Activated naive CD4-positive, alpha-beta T cell treated with Interleukin-2 at 50 U/mL for 16 hours (primary cell): ENCODE measurements around the gene MESD.
A peak's percentile ranks its signal among the peaks of the same experiment; 100 is the strongest.

Source experiments
- DNase-seq: peaks from one replicate; pipeline ENCODE4 v3.0.0-alpha.2; 2020

The MESD gene

DNA sequence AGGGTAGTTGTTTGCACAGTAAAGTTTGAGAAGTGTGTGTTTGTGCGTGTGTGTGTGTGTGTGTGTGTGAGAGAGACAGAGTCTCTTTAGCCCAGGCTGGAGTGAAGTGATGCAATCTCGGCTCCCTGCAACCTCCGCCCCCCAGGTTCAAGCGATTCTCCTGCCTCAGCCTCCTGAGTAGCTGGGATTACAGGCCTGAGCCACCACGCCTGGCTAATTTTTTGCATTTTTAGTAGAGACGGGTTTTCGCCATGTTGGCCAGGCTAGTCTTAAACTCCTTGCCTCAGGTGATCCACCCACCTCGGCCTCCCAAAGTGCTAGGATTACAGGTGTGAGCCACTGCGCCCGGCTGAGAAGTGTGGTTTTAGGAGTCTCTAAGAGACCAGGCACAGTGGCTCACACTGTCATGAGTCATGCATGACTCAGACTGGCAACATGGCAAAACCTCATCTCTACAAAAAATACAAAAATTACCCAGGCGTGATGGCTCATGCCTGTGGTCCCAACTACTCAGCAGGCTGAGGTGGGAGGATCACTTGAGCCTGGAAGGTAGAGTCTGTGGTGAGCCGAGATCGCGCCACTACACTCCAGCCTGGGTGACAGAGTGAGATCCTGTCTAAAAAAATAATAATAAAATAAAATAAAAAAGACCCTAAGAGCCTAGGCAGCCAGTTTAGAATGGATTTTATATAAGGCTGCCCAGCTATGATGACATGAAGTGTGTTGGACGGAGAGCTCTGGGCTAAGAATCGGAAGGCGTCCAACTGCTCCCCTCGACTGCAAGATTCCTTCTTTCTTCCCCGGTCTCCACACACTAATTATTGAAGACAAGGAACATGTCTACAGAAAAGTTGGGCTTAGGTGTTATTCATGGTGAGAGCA lies 33.8 kb downstream of the MESD start:
- DNase-seq = peak; percentile 61

DNA sequence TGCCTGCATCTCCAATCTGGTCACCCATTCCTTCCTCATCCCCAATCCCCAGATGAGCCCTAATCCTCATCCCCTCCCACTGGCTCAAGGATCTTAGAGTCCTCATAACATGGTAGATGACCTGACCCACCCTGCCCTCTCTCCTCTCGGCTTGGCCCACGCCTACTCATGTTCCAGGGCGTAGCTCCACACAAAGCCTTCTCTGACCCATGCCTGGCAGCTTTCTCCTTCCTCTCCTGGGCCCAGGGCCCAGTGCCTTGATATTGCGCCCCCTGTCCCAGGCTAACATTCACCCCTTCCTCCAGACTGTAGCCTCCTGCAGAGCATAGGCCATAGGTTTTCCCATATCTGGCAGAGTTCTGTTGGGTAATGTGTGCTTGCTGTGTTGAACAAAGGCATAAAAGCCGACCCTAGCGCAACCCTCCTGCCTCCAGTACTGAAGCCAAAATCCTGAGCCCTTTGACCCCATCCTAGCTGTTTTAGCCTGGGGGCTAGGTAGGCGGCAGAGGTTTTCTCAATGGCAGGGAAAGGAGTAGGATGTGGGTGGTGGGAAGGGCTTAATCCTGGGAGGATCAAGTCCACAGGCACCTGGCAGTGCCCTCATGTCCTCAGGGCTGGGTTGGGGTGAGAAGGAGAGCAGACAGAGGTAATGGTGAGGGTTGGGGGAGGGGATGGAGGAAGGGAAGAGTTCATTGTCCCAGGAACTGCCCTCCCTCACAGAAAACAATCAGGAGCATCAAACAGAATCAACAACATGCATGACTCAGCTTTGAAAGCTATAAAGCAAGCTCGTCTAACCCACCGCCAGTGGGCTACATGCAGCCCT lies 35.5 kb downstream of the MESD start:
- DNase-seq = no peak

DNA sequence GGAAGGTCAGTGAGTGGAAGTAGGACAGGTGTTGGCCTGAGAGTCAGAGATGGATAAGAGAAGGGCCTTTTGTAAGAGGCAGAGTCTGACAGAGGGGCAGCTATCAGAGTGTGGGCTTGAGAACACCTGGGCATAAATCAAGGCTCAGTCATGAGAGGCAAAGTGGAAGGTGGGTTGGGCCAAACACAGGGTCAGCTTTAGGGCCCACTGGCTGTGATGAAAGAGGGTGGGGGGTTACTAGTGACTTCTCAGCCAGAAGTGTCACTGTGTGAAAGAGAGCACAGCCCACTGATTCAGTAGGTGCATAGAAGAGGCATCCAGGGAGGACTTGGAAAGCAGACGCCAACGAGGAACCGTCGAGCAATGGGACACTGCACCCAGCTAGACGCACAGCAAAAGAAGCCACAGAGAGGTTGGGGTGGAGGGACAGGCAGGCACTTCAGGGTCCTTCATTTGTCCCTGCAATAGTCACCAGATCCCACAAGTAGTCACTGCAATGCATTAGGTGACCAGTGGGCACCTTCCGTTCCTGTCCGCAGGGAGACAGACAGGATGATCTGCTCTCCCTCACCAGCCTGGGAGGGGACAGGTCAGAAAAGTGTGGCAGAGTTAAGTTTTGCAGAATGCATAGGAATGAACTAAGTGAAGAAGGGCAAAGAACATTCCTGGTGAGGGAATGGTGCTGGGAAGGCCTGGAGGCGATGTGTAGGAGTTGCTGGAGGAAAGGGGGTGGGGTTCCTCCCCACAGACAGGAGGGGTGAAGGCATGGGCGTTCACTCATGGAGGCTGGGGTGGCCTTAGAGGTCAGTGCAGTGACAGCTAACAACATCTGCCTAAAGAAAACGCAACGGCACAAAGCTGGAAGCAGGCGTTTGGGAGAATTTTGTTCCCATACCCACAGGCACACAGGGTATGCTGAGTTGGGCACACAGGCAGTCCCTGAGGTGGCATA lies 36.3 kb downstream of the MESD start:
- no peak for DNase-seq

DNA sequence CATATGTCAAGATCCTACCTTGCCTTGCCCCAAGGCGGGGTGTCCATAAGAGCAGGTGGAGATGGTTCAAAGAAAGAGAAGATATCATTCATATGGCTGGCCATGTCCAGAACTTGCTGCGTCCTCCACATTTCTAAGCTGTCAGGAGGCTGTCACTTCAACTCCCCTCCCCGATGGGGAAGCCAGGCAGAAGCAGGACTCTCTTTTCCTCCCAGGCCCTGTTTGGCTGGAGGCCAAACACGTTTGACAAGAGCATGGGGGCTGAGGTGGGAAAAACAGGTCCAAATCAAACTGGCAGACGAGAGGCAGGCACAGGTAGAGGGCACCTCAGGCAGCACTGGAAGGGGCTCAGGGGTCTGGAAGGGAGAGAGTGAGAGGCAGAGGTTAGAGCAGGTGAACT lies 37.7 kb downstream of the MESD start:
- no peak for DNase-seq

DNA sequence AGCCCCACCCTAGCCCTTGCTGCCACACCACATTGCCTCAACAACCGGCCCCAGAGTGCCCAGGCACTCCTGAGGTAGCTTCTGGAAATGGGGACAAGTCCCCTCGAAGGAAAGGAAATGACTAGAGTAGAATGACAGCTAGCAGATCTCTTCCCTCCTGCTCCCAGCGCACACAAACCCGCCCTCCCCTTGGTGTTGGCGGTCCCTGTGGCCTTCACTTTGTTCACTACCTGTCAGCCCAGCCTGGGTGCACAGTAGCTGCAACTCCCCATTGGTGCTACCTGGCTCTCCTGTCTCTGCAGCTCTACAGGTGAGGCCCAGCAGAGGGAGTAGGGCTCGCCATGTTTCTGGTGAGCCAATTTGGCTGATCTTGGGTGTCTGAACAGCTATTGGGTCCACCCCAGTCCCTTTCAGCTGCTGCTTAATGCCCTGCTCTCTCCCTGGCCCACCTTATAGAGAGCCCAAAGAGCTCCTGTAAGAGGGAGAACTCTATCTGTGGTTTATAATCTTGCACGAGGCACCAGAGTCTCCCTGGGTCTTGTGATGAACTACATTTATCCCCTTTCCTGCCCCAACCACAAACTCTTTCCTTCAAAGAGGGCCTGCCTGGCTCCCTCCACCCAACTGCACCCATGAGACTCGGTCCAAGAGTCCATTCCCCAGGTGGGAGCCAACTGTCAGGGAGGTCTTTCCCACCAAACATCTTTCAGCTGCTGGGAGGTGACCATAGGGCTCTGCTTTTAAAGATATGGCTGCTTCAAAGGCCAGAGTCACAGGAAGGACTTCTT lies 39.1 kb downstream of the MESD start:
- DNase-seq = no peak

DNA sequence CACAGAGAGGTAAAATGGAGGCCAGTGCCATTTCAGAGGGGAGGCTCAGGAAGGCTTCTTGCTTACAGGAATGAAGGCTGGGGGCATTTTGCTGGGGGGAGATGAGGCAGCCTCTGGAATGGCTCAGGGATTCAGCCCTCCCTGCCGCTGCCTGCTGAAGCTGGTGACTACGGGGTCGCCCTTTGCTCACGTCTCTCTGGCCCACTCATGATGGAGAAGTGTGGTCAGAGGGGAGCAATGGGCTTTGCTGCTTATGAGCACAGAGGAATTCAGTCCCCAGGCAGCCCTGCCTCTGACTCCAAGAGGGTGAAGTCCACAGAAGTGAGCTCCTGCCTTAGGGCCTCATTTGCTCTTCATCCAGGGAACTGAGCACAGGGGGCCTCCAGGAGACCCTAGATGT lies 39.9 kb downstream of the MESD start:
- DNase-seq = no peak

DNA sequence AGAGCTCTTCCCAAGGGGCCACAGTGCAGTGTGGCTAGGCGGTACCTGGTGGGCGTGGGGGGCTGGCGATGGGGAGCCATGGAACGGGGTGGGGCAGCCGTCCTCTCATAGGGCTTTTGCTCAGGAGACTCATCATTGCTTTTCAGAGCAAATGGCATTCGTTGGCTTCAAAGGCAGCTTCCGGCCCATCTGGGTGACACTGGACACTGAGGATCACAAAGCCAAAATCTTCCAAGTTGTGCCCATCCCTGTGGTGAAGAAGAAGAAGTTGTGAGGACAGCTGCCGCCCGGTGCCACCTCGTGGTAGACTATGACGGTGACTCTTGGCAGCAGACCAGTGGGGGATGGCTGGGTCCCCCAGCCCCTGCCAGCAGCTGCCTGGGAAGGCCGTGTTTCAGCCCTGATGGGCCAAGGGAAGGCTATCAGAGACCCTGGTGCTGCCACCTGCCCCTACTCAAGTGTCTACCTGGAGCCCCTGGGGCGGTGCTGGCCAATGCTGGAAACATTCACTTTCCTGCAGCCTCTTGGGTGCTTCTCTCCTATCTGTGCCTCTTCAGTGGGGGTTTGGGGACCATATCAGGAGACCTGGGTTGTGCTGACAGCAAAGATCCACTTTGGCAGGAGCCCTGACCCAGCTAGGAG lies 40.8 kb downstream of the MESD start:
- DNase-seq = no peak

DNA sequence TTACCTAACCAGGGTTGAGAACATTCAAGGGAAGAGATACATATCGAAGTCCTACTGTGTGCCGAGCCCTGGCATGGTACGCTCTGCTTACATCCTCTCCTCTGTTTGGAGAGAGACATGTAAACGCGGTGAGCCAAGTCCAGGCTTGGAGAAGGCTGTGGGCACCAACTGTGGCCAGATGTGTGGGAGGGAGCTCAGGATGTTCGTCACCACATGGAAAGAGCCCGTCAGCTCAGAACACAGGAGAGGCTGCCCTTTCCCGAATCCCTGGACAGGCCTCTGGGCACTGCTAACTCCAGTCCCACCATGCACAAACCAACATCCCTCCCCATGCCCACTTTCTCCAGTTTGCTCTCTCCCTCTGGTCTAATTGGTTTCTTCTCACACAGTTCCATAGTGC lies 43.0 kb downstream of the MESD start:
- no peak for DNase-seq

DNA sequence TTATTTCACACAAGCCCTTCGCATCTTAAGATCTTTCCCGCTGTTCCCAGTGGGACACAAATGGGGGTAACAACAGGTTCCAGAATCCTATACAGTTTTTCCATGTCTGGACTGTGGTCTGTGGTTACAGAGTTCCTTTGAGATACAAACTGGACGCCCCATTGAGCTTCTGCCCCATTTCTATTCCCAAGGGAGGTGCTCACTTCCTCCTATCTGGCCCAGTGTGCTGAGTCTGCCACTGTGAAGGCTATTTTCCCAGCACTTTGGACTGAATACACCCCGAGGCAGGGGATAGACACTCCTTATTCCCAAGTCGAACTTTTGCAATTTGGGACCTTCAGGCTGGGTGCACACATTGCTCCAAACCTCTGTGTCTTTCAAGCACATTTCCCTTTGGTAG lies 44.0 kb downstream of the MESD start:
- DNase-seq = no peak

DNA sequence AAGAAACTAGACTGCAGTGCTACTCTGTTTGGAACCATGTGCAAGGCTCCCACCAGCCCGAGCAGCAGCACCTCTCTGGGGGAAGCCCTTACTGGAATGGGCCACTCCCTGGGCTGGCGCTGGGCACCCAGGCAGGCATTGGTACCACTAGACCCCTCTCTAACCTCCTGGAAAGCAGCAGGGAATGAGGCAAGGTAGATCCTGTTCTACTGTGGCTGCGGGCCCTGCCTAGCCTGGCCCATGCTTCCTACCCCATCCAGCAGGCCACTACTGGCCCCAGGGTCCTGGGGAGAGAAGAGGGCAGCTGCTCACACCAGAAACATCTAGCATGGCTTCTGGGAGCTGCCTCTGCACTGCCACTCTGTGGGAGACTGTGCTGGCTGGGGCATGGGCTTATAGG lies 44.8 kb downstream of the MESD start:
- DNase-seq = no peak

DNA sequence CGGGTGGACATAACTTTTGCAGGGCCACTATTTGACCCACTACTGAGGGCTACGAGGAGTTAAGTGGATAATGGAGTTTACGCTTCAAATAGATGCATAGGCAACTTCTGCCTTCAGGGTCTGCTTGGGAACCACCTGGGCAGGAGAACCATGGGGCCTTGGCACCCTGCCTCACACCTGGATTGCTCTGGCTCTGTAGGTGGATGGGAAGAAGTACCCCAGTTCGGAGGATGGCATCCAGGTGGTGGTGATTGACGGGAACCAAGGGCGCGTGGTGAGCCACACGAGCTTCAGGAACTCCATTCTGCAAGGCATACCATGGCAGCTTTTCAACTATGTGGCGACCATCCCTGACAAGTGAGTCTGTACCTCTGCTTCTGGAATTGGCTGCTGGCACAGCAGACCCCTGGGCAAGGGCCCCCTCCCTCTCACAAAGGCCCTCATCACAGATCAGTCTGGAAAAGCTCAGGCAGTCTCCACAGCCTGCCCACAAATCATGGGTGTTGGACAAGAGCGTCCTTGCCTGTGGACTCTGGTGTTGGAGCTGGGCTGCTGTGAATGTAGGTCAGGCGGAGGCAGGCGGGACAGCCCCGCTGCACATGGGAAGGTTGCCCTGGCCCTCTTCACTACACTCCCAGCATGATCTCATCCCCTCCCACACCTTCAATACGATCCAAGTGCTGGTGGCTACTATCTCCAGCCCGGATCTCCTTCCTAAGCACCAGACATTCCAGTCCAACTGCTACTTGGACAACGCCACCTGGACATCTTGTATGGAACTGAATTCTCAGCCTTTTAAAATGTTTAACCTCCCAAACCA lies 46.7 kb downstream of the MESD start:
- no peak for DNase-seq

DNA sequence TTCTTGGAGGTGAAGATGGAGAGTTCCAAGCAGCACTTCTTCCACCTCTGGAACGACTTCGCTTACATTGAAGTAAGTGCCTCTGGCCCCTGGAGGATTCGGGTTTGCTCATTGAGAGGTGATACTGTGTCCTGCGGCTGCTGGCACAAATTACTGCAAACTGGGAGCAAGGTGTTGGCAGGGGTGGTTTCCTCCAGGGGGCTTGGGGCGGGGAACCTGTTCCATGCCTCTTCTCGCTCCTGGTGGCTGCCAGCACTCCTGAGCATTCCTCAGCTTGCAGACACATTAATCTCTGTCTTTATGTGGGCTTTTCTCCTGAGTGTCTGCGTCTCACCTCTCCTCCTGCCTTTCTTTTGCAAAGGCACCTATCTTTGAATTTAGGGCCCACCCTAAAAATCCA lies 47.4 kb downstream of the MESD start:
- DNase-seq = no peak

DNA sequence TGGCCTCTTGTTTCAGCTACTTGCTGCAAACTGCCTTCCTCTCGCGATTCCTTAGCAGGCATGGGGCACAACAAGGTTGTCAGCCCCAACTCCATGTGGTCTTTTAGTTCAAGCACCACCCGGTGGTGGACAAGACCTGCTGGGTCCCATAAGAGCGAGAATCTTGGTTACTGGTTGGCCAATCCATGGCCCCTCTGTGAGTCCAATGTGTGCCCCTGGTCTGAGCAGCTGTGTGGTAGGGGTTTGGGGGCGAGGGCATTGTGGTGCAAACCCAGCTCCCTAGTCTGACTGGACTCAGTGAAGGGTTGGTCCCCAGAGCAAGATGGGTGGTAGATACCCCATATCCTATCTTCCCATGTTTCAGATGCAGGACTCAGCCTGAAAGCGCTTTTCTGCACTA lies 48.8 kb downstream of the MESD start:
- DNase-seq = no peak

DNA sequence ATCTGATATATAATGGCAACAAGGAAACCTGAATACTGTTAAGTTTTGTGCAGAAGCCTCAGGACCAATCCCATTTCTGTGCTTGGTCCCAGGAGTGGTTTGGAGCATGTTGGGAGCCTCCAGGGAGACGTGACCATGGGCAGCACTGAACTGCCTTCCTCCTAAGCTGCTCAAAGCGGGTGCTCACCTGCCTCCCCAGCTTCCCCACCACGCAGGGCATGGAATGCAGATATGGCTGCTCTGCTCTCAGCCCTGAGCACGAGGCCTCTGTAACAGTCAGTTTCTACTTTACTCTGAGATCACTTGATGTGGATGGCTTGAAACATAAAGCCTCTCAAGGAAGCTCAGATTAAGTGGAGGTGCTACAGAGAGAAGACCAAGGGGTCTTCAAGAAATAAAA lies 49.3 kb downstream of the MESD start:
- DNase-seq = no peak

DNA sequence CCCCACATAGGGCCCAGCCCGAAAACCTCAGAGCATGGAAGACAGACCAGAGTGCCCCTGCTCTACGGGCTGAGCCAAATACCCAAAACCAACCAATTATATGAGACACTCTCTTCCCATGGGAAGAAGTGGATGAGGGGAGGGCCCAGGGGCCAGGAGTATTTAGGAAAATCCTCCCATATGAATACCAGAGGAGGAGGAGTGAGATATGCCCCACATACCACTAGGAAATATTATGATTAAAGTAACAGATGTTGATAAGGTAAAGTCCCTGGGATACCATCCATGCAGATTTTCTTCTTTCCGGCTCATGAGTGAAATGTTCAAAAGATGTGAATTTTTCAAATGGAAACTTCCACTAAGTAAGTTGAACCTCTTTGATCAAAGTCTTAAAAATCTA lies 50.4 kb downstream of the MESD start:
- DNase-seq = no peak

DNA sequence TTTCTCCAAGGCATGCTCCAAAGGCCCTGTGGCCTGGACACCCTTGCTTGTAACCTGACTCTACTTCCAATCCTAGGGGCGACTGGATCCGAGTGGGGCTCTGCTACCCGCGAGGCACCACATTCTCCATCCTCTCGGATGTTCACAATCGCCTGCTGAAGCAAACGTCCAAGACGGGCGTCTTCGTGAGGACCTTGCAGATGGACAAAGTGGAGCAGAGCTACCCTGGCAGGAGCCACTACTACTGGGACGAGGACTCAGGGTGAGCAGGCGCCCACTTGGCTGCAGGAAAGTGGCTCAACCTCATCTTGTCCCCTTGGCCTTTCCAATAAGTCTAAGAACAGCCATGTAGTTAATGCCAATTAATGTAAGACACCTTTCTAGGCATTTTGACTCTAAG lies 51.9 kb downstream of the MESD start:
- DNase-seq = no peak

DNA sequence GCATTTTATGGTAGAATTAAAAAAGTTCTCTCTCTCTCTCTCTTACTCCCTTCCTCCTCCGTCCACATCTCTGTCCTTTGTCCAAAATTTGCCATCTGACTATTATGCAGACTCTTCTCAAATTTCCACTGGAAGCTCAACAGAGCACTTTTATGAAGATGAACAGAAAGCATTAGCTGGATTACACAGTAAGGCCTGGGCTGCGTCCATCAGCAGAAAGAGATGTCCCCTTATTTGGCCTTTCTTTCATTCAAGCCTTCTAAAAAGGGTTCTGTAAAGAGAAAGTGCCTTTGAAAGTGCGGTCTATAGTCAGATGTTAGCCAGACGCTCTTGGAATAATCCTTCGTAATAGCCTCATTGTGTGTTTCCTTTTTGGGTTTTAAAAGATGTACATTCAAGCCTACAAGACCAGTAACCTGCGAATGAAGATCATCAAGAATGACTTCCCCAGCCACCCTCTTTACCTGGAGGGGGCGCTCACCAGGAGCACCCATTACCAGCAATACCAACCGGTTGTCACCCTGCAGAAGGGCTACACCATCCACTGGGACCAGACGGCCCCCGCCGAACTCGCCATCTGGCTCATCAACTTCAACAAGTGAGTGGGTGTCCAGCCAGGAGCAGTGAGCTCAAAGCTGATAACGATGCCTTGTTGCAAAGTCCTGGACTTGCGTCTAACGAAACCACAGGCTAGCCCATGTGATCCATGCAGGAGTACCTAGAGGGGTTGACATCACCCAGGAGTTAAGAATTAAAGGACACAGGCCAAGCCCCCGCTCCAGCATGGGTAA lies 53.1 kb downstream of the MESD start:
- DNase-seq = no peak

DNA sequence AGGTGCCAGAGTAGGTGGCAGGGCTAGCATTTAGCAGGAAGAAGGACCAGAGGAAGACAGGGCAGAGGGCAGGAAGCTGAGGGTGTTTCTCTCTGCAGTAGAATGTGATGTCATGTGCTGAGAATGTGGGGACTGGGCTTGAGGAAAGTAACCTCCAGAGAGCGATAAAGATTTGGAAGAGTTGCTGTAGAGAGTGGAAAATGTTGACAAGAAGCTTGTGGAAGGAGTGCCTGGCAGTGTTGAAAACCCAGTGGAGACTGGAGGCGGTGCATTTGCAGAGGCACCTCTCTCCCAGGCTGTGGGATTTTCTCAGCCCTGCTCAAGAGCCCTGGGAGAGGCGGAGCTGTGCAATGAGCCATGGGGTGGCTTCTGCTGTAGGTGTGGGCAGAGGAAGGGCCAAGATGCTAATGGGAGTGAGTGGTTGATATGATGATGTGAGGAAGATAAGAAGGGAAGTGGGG lies 54.8 kb downstream of the MESD start:
- no peak for DNase-seq

DNA sequence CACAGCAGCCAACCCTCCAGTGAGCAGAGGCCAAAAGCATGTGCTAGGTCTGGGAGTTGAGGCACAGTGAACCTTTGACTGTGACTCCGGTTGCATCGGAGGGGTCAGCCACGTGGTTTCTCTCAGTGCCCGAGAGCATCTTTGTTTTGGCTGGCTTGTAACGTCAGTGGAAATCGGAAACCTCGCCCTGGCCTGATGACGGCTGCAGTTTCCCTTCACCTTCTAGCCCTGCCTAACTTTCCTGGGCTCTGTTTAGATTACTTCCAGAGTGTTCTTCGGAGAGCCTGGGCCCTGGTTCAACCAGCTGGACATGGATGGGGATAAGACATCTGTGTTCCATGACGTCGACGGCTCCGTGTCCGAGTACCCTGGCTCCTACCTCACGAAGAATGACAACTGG lies 56.6 kb downstream of the MESD start:
- no peak for DNase-seq

DNA sequence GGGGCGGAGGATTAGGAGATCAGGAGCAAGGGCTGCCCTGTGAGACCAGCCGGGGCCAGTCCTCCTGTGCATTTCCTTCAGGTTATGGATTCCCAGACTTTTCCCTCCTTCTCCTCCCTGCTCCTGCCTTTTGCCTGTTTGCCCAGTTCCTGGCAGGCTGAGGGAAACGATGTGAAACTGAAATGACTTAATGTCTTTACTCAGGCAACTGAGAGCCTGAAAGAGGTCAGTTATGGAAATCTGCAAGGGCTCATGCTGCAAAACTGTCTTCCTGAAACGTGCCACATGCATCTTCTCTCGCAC lies 57.2 kb downstream of the MESD start:
- no peak for DNase-seq
